GM10266 (cell line): Measurements from ENCODE around the gene LLPH.

Source experiments
- DNase-seq: peaks from one replicate; pipeline ENCODE4 v3.0.0; 2012; ENCODE audit errors: extremely low spot score
- CTCF ChIP-seq: IDR thresholded peaks from 2 replicates; pipeline ENCODE4 v1.5.1; 2012; ENCODE audit warnings: mild to moderate bottlenecking, low read depth; ENCODE audit not compliant: control insufficient read depth, insufficient read depth; ENCODE audit errors: missing control alignments

LLPH gene

GRCh38 chr12:66087365-66087943 lies 43.1 kb downstream of the LLPH start:
- TF ChIP-seq CTCF = peak; percentile 66
- peak; percentile 53 for DNase-seq

GRCh38 chr12:66085998-66086397 lies 44.6 kb downstream of the LLPH start:
- no peak for TF ChIP-seq CTCF
- no peak for DNase-seq

- TF ChIP-seq CTCF = no peak
- no peak for DNase-seq
These were observed 45.3 kb downstream of the LLPH start for GRCh38 chr12:66085213-66085612.

- TF ChIP-seq CTCF = no peak
- DNase-seq = no peak
These were observed 46.8 kb downstream of the LLPH start for GRCh38 chr12:66083766-66084165.

GRCh38 chr12:66082744-66083143 lies 47.8 kb downstream of the LLPH start:
- no peak for DNase-seq
- no peak for TF ChIP-seq CTCF

- no peak for TF ChIP-seq CTCF
- no peak for DNase-seq
These were observed 49.8 kb downstream of the LLPH start for GRCh38 chr12:66080791-66081190.

GRCh38 chr12:66077542-66077941 lies 53.0 kb downstream of the LLPH start:
- TF ChIP-seq CTCF = no peak
- DNase-seq = no peak
